Measurements from ENCODE around the gene TP53INP2. TPM values are rescaled to one million over a fixed set of nuclear protein-coding genes. Genes with fewer than 3 reads are reported as not detected.
"Not testable (repeated sequence)": the region's sequence is repeated elsewhere in the genome, so short reads cannot be mapped to it uniquely, and the experiment has no call there.

Gene TP53INP2
- total and polyA plus RNA-seq, 12 donors: 31.7 to 174 (median 129) TPM

DNA sequence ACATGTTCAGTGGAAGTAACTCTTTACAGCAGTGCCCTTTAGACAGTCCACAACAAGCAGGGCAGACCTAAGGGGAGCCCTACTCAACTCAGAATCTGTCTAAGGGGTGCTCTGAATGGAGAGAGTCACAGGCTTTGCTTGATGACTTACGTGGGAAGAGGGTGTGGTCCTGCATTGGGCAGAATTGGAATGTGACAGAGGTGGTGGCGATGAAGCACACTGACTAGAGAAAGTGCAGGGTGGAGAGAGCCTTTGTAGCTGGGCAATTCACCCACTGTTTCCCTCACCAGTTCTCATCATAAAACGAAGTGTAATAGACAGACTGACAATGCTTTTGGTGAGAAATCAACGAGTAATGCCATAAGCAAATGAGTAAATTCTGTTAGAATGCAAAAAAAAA is 11.2 kb downstream of the TP53INP2 start:
- no peak for DNase-seq
- 93 to 96% methylated on average over 4 of the region's 4 CpGs for WGBS, 2 donors
- peaks cover 0 to 94% (median 16%) of the 10 kb centered on the region in 9 donors for H3K36me3 ChIP-seq
- ATAC-seq: no peak
- intact Hi-C loops (cut with DNase I): no loop called here
- peaks cover 0 to 35% (median 24%) of the 10 kb centered on the region in 9 donors for H3K4me1 ChIP-seq
- no peak for TF ChIP-seq CTCF (IDR thresholded peaks at IDR 0.05)
- H3K9me3 ChIP-seq: no peaks in the 10 kb centered on the region
- H3K27ac ChIP-seq: no peak overlapping the region
- no peak overlapping the region for H3K4me3 ChIP-seq
- H3K27me3 ChIP-seq: no peaks in the 10 kb centered on the region

- Histone ChIP-seq H3K9me3 (no peaks in the 10 kb centered on the region), H3K36me3 (peaks cover 0 to 89% (median 16%) of the 10 kb centered on the region in 9 donors), H3K27me3 (no peaks in the 10 kb centered on the region), H3K4me3 (no peak overlapping the region), H3K27ac (no peak overlapping the region), H3K4me1 (peaks cover 0 to 28% (median 20%) of the 10 kb centered on the region in 9 donors)
- WGBS, 2 donors: 98% methylated on average over 2 of the region's 2 CpGs
- DNase-seq (no peak), ATAC-seq (no peak)
- intact Hi-C loops (cut with DNase I): no loop called here
- TF ChIP-seq CTCF (IDR thresholded peaks at IDR 0.05): no peak
These were observed 12.7 kb downstream of the TP53INP2 start for GRCh38 chr20:34716921-34717229.

GRCh38 chr20:34717230-34718095 is 13.3 kb downstream of the TP53INP2 start:
- no peak overlapping the region for H3K27ac ChIP-seq
- no peaks in the 10 kb centered on the region for H3K9me3 ChIP-seq
- no peaks in the 10 kb centered on the region for H3K27me3 ChIP-seq
- H3K36me3 ChIP-seq: peaks cover 0 to 92% (median 16%) of the 10 kb centered on the region in 9 donors
- no peak overlapping the region for H3K4me3 ChIP-seq
- 87 to 93% methylated on average over 9 of the region's 9 CpGs for WGBS, 2 donors
- ATAC-seq: no peak
- DNase-seq: no peak
- intact Hi-C loops (cut with DNase I): no loop called here
- TF ChIP-seq CTCF (IDR thresholded peaks at IDR 0.05): no peak
- peaks cover 0 to 28% (median 19%) of the 10 kb centered on the region in 9 donors for H3K4me1 ChIP-seq

- H3K27ac ChIP-seq; H3K4me3 ChIP-seq; H3K9me3 ChIP-seq; H3K27me3 ChIP-seq; ATAC-seq; intact Hi-C loops (cut with DNase I); DNase-seq: not testable (repeated sequence)
- Histone ChIP-seq H3K36me3 (peaks cover 0 to 92% (median 12%) of the 10 kb centered on the region in 9 donors), H3K4me1 (peaks cover 0 to 14% (median 2%) of the 10 kb centered on the region in 9 donors)
- 95 to 96% methylated on average over 13 of the region's 13 CpGs for WGBS, 2 donors
These were observed 15.3 kb downstream of the TP53INP2 start for GRCh38 chr20:34719242-34720017.

Measured in heart right ventricle (tissue), 16 donors.